ENCODE measurements around the gene PRKN.

The PRKN gene

GRCh38 chr6:162459985-162460384 is 267.6 kb downstream of the PRKN start:
- H3K4me3 ChIP-seq (ENCODE audit: low read length) = no peak overlapping the region
- H3K4me1 ChIP-seq (ENCODE audit: insufficient read depth, low read length) = no peaks in the 10 kb centered on the region
- no peaks in the 10 kb centered on the region for H3K36me3 ChIP-seq (ENCODE audit: insufficient read depth, low read length)
- H3K27ac ChIP-seq (ENCODE audit: low read depth, low read length) = no peak overlapping the region
- H3K9ac ChIP-seq (ENCODE audit: low read depth, low read length) = no peak overlapping the region
- peaks cover 4% of the 10 kb centered on the region for H3K9me3 ChIP-seq (ENCODE audit: insufficient read depth, low read depth, low read length)
- H3K27me3 ChIP-seq (ENCODE audit: insufficient read depth, low read length) = no peaks in the 10 kb centered on the region

GRCh38 chr6:162450358-162450757 is 277.2 kb downstream of the PRKN start:
- no peaks in the 10 kb centered on the region for H3K27me3 ChIP-seq (ENCODE audit: insufficient read depth, low read length)
- H3K9me3 ChIP-seq (ENCODE audit: insufficient read depth, low read depth, low read length) = no peaks in the 10 kb centered on the region
- H3K36me3 ChIP-seq (ENCODE audit: insufficient read depth, low read length) = no peaks in the 10 kb centered on the region
- no peak overlapping the region for H3K27ac ChIP-seq (ENCODE audit: low read depth, low read length)
- H3K9ac ChIP-seq (ENCODE audit: low read depth, low read length) = no peak overlapping the region
- WGBS = 86% methylated on average over 9 of the region's 9 CpGs
- H3K4me1 ChIP-seq (ENCODE audit: insufficient read depth, low read length) = 0 out of 2 replicates have a peak, but pooled peaks cover 2% of the 10 kb centered on the region
- H3K4me3 ChIP-seq (ENCODE audit: low read length) = no peak overlapping the region

GRCh38 chr6:162448294-162448693 is 279.3 kb downstream of the PRKN start:
- 94% methylated on average over 3 of the region's 3 CpGs for WGBS
- H3K27ac ChIP-seq (ENCODE audit: low read depth, low read length) = no peak overlapping the region
- H3K4me3 ChIP-seq (ENCODE audit: low read length) = no peak overlapping the region
- no peaks in the 10 kb centered on the region for H3K27me3 ChIP-seq (ENCODE audit: insufficient read depth, low read length)
- H3K4me1 ChIP-seq (ENCODE audit: insufficient read depth, low read length) = 0 out of 2 replicates have a peak, but pooled peaks cover 2% of the 10 kb centered on the region
- no peaks in the 10 kb centered on the region for H3K36me3 ChIP-seq (ENCODE audit: insufficient read depth, low read length)
- H3K9ac ChIP-seq (ENCODE audit: low read depth, low read length) = no peak overlapping the region
- no peaks in the 10 kb centered on the region for H3K9me3 ChIP-seq (ENCODE audit: insufficient read depth, low read depth, low read length)

- 90% methylated on average over 10 of the region's 10 CpGs for WGBS
- Histone ChIP-seq H3K27me3 (ENCODE audit: insufficient read depth, low read length) (no peaks in the 10 kb centered on the region), H3K36me3 (ENCODE audit: insufficient read depth, low read length) (no peaks in the 10 kb centered on the region), H3K27ac (ENCODE audit: low read depth, low read length) (no peak overlapping the region), H3K4me1 (ENCODE audit: insufficient read depth, low read length) (peaks cover 20% of the 10 kb centered on the region), H3K4me3 (ENCODE audit: low read length) (no peak overlapping the region), H3K9me3 (ENCODE audit: insufficient read depth, low read depth, low read length) (peaks cover 8% of the 10 kb centered on the region), H3K9ac (ENCODE audit: low read depth, low read length) (no peak overlapping the region)
Observed at GRCh38 chr6:162443101-162443500, 284.5 kb downstream of the PRKN start.

- H3K9ac ChIP-seq (ENCODE audit: low read depth, low read length) = no peak overlapping the region
- H3K27me3 ChIP-seq (ENCODE audit: insufficient read depth, low read length) = no peaks in the 10 kb centered on the region
- H3K4me3 ChIP-seq (ENCODE audit: low read length) = no peak overlapping the region
- peaks cover 20% of the 10 kb centered on the region for H3K4me1 ChIP-seq (ENCODE audit: insufficient read depth, low read length)
- no peak overlapping the region for H3K27ac ChIP-seq (ENCODE audit: low read depth, low read length)
- 63% methylated on average over 6 of the region's 6 CpGs for WGBS
- no peaks in the 10 kb centered on the region for H3K36me3 ChIP-seq (ENCODE audit: insufficient read depth, low read length)
- peaks cover 12% of the 10 kb centered on the region for H3K9me3 ChIP-seq (ENCODE audit: insufficient read depth, low read depth, low read length)
Observed at GRCh38 chr6:162442687-162443086, 284.9 kb downstream of the PRKN start.

GRCh38 chr6:162441991-162442390 is 285.6 kb downstream of the PRKN start:
- Histone ChIP-seq H3K27me3 (ENCODE audit: insufficient read depth, low read length) (no peaks in the 10 kb centered on the region), H3K9me3 (ENCODE audit: insufficient read depth, low read depth, low read length) (peaks cover 17% of the 10 kb centered on the region), H3K27ac (ENCODE audit: low read depth, low read length) (no peak overlapping the region), H3K36me3 (ENCODE audit: insufficient read depth, low read length) (no peaks in the 10 kb centered on the region), H3K4me3 (ENCODE audit: low read length) (no peak overlapping the region), H3K9ac (ENCODE audit: low read depth, low read length) (no peak overlapping the region), H3K4me1 (ENCODE audit: insufficient read depth, low read length) (peaks cover 20% of the 10 kb centered on the region)
- WGBS = 64% methylated on average over 5 of the region's 5 CpGs

GRCh38 chr6:162438980-162439379 is 288.6 kb downstream of the PRKN start:
- H3K4me1 ChIP-seq (ENCODE audit: insufficient read depth, low read length) = peaks cover 20% of the 10 kb centered on the region
- WGBS = 89% methylated on average over 2 of the region's 2 CpGs
- H3K27me3 ChIP-seq (ENCODE audit: insufficient read depth, low read length) = no peaks in the 10 kb centered on the region
- H3K27ac ChIP-seq (ENCODE audit: low read depth, low read length) = peak overlapping the region; percentile 74; the same call in 1 of the 2 replicates
- H3K4me3 ChIP-seq (ENCODE audit: low read length) = 0 out of 2 replicates have a peak overlapping the region, but pooled peaks have one; percentile 26
- H3K9ac ChIP-seq (ENCODE audit: low read depth, low read length) = no peak overlapping the region
- no peaks in the 10 kb centered on the region for H3K36me3 ChIP-seq (ENCODE audit: insufficient read depth, low read length)
- peaks cover 17% of the 10 kb centered on the region for H3K9me3 ChIP-seq (ENCODE audit: insufficient read depth, low read depth, low read length)

GRCh38 chr6:162435071-162435470 is 292.5 kb downstream of the PRKN start:
- peaks cover 10% of the 10 kb centered on the region for H3K4me1 ChIP-seq (ENCODE audit: insufficient read depth, low read length)
- no peaks in the 10 kb centered on the region for H3K36me3 ChIP-seq (ENCODE audit: insufficient read depth, low read length)
- no peaks in the 10 kb centered on the region for H3K27me3 ChIP-seq (ENCODE audit: insufficient read depth, low read length)
- H3K27ac ChIP-seq (ENCODE audit: low read depth, low read length) = no peak overlapping the region
- no peak overlapping the region for H3K4me3 ChIP-seq (ENCODE audit: low read length)
- H3K9ac ChIP-seq (ENCODE audit: low read depth, low read length) = no peak overlapping the region
- peaks cover 17% of the 10 kb centered on the region for H3K9me3 ChIP-seq (ENCODE audit: insufficient read depth, low read depth, low read length)

GRCh38 chr6:162421004-162421403 is 306.6 kb downstream of the PRKN start:
- Histone ChIP-seq H3K4me3 (ENCODE audit: low read length) (no peak overlapping the region), H3K27ac (ENCODE audit: low read depth, low read length) (no peak overlapping the region), H3K9me3 (ENCODE audit: insufficient read depth, low read depth, low read length) (no peaks in the 10 kb centered on the region), H3K36me3 (ENCODE audit: insufficient read depth, low read length) (no peaks in the 10 kb centered on the region), H3K27me3 (ENCODE audit: insufficient read depth, low read length) (no peaks in the 10 kb centered on the region), H3K4me1 (ENCODE audit: insufficient read depth, low read length) (no peaks in the 10 kb centered on the region), H3K9ac (ENCODE audit: low read depth, low read length) (no peak overlapping the region)
- 94% methylated on average over 4 of the region's 4 CpGs for WGBS

- Histone ChIP-seq H3K36me3 (ENCODE audit: insufficient read depth, low read length) (no peaks in the 10 kb centered on the region), H3K27ac (ENCODE audit: low read depth, low read length) (no peak overlapping the region), H3K9ac (ENCODE audit: low read depth, low read length) (no peak overlapping the region), H3K9me3 (ENCODE audit: insufficient read depth, low read depth, low read length) (no peaks in the 10 kb centered on the region), H3K4me1 (ENCODE audit: insufficient read depth, low read length) (peaks cover 6% of the 10 kb centered on the region; the same call in 1 of the 2 replicates), H3K27me3 (ENCODE audit: insufficient read depth, low read length) (no peaks in the 10 kb centered on the region), H3K4me3 (ENCODE audit: low read length) (no peak overlapping the region)
- WGBS = 96% methylated on average over 7 of the region's 7 CpGs
Observed at GRCh38 chr6:162416831-162417537, 310.6 kb downstream of the PRKN start.

GRCh38 chr6:162416307-162416706 is 311.3 kb downstream of the PRKN start:
- no peaks in the 10 kb centered on the region for H3K9me3 ChIP-seq (ENCODE audit: insufficient read depth, low read depth, low read length)
- WGBS = 100% methylated on average over 2 of the region's 2 CpGs

More at GRCh38 chr6:162416307-162416706, 311.3 kb downstream of the PRKN start:
- no peak overlapping the region for H3K4me3 ChIP-seq (ENCODE audit: low read length)
- no peaks in the 10 kb centered on the region for H3K27me3 ChIP-seq (ENCODE audit: insufficient read depth, low read length)
- H3K27ac ChIP-seq (ENCODE audit: low read depth, low read length) = no peak overlapping the region
- no peak overlapping the region for H3K9ac ChIP-seq (ENCODE audit: low read depth, low read length)
- peaks cover 13% of the 10 kb centered on the region for H3K4me1 ChIP-seq (ENCODE audit: insufficient read depth, low read length)
- no peaks in the 10 kb centered on the region for H3K36me3 ChIP-seq (ENCODE audit: insufficient read depth, low read length)
